Thyroid gland (tissue), 4 donors: ENCODE measurements around the gene CYP11A1.

Source experiments
- POLR2A ChIP-seq, 2 donors: fragments of 450-650 bp; IDR thresholded peaks; one replicate each; pipeline ENCODE4 v1.6.1; 2017; ENCODE audit warnings: antibody characterized with exemption in 2 of 2, mild to moderate bottlenecking in 2 of 2, moderate library complexity in 1 of 2
- TF ChIP-seq, protein P1 (sequence below), 6 experiments: fragments of 200-600 bp in 3 of 6; fragments of 450-650 bp in 3 of 6; sonication (generic) in 3 of 6; IDR thresholded peaks; one replicate each; pipeline ENCODE4 v1.5.1; 2016 to 2019; ENCODE audit warnings: antibody characterized with exemption in 6 of 6, mild to moderate bottlenecking in 2 of 6, inconsistent platforms in 1 of 6, moderate library complexity in 1 of 6

DNA sequence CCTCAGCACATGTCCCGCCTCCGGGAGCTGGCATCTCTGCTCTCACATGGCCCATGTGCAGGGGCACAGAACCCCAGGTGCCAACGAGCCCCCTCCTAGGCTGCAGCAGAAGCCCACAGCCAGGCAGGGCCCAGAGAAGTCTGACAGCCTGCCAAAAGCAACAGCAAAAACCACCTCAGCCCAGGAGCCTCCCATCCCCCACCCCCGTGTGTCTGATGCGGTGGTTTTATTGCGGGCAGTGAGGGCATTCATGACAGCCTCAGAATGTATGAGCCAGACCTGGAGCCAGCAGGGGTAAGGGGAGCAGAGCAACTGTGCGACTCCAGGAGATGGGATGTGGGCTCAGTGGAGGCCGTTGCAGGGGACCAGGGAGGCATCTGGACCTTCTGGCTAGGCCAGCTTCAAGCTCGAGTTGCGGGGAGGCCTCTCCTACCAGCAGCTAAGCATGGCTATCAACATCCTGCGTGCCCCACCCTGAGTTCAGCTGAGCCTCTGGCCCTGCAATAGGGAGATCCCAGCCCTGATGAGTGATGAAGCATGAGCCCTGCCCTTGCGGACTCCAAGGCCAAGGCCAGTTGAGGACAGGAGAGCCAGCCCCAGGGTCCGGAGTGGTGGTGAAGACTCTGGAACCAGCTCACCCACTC, 52.5 kb downstream of the CYP11A1 start:
- TF ChIP-seq, protein P1, sequence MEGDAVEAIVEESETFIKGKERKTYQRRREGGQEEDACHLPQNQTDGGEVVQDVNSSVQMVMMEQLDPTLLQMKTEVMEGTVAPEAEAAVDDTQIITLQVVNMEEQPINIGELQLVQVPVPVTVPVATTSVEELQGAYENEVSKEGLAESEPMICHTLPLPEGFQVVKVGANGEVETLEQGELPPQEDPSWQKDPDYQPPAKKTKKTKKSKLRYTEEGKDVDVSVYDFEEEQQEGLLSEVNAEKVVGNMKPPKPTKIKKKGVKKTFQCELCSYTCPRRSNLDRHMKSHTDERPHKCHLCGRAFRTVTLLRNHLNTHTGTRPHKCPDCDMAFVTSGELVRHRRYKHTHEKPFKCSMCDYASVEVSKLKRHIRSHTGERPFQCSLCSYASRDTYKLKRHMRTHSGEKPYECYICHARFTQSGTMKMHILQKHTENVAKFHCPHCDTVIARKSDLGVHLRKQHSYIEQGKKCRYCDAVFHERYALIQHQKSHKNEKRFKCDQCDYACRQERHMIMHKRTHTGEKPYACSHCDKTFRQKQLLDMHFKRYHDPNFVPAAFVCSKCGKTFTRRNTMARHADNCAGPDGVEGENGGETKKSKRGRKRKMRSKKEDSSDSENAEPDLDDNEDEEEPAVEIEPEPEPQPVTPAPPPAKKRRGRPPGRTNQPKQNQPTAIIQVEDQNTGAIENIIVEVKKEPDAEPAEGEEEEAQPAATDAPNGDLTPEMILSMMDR (IDR thresholded peaks at IDR 0.05): no peak
- TF ChIP-seq POLR2A (IDR thresholded peaks at IDR 0.05): no peak
